H1 (cell line): Measurements from ENCODE around the gene SMU1. TPM values are rescaled to one million over a fixed set of nuclear protein-coding genes. Genes with fewer than 3 reads are reported as not detected.

Experiments
- EP300 ChIP-seq, 2 experiments: IDR thresholded peaks; 1 replicate in 1 of 2; 2 replicates in 1 of 2; pipeline ENCODE4 v1.6.1; 2011 to 2012; ENCODE audit warnings: low read depth in 2 of 2, low read length in 2 of 2, mild to moderate bottlenecking in 2 of 2, borderline replicate concordance in 1 of 2, inconsistent platforms in 1 of 2, moderate library complexity in 1 of 2
- KDM1A ChIP-seq: fragments of 200-600, 300-600 bp; sonication (generic); IDR thresholded peaks from 2 replicates; pipeline ENCODE4 v1.7.1; 2016; ENCODE audit warnings: mild to moderate bottlenecking, low read length, borderline replicate concordance
- RXRA ChIP-seq: IDR thresholded peaks from 2 replicates; pipeline ENCODE4 v1.6.1; 2011; ENCODE audit warnings: low read depth, mild to moderate bottlenecking, low read length, moderate library complexity; ENCODE audit not compliant: insufficient read depth
- polyA plus RNA-seq, 7 experiments: library from polyadenylated mRNA; depleted of rRNA in 3 of 7; stranded (reverse) in 5 of 7; unstranded in 2 of 7; fragments of >200 nt in 5 of 7; fragments of 200-250 nt in 2 of 7; gene quantifications; 1 replicate in 5 of 7; 2 replicates in 1 of 7; 4 replicates in 1 of 7; pipeline versions ENCODE4 v1.2.1 to v1.2.3, GENCODE V29; 2011 to 2013; ENCODE audit warnings: missing spikeins in 2 of 7, mixed read lengths in 2 of 7
- total RNA-seq: library from RNA; stranded (reverse); fragmentation: NEBNext Ultra II Directional; extraction: Animal tissue kit (Norgen Biotek cat#: 25700); gene quantifications from 2 replicates; pipeline ENCODE4 v1.2.1, GENCODE V29; 2021

The SMU1 gene
- total and polyA plus RNA-seq, 2 of the 8 experiments (the other 6 are each of a cell fraction or from before 2014, with no cell fraction given), result 8.4 to 26.0 TPM

GRCh38 chr9:33019797-33020196, 56.7 kb downstream of the SMU1 start (continued):
- TF ChIP-seq EP300 (IDR thresholded peaks at IDR 0.05; ENCODE audit: borderline replicate concordance in 1 of 2, low read depth in 2 of 2, low read length in 2 of 2), result no peak
- TF ChIP-seq KDM1A, result no peak
- no peak for TF ChIP-seq RXRA
